ENCODE measurements around the gene MRPS18A.

Gene MRPS18A

DNA sequence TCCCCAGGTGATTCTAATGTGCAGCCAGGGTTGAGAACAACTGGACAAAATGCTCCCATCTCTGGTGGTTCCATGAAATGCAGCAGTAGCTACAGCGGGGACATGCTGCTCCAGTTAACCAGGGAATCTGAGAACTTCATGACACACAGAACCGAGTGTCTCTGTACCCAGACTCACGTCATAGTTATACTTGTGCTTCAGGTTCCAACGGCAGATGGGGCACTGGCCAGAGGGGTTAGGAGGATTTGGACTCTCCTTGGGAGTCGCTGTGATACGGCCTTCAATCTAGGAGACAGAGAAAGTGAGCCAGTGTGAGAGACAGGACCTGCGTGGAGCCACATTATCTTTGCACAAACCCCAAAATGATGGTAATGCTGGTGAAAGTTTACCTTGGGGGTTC lies 9.2 kb downstream of the MRPS18A start:
- TF ChIP-seq, protein P1, sequence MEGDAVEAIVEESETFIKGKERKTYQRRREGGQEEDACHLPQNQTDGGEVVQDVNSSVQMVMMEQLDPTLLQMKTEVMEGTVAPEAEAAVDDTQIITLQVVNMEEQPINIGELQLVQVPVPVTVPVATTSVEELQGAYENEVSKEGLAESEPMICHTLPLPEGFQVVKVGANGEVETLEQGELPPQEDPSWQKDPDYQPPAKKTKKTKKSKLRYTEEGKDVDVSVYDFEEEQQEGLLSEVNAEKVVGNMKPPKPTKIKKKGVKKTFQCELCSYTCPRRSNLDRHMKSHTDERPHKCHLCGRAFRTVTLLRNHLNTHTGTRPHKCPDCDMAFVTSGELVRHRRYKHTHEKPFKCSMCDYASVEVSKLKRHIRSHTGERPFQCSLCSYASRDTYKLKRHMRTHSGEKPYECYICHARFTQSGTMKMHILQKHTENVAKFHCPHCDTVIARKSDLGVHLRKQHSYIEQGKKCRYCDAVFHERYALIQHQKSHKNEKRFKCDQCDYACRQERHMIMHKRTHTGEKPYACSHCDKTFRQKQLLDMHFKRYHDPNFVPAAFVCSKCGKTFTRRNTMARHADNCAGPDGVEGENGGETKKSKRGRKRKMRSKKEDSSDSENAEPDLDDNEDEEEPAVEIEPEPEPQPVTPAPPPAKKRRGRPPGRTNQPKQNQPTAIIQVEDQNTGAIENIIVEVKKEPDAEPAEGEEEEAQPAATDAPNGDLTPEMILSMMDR (IDR thresholded peaks at IDR 0.05; ENCODE audit: low read depth, low read length) = no peak
- DNase-seq = no peak
- peaks cover 79% of the 10 kb centered on the region for H3K36me3 ChIP-seq

DNA sequence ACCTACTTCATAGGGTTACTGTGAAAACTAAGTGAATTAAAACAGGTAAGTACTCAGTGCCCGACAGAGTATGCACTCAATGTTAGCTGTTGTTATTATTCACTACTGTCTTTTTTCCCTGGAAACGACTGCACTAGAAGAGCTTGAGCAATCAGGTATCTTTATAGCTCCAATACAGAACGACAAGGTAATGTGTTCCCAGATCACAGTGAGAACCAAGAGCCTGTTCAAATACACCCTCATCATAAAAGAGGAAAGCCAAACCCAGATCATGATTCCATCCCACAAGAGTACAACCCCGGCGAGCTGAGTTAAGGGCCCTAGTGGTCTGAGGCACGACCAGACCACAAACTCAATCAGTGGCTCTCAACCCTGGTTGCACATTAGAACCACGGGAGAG lies 9.8 kb downstream of the MRPS18A start:
- no peaks in the 10 kb centered on the region for H3K27me3 ChIP-seq
- no peaks in the 10 kb centered on the region for H3K9me3 ChIP-seq
- peaks cover 82% of the 10 kb centered on the region for H3K36me3 ChIP-seq
- no peak for DNase-seq
- H3K4me1 ChIP-seq = peaks cover 7% of the 10 kb centered on the region
- TF ChIP-seq, protein P1 (IDR thresholded peaks at IDR 0.05; ENCODE audit: low read depth, low read length) = no peak
- no peak overlapping the region for H3K4me3 ChIP-seq (ENCODE audit: low read depth, low read length)

More for the DNA sequence above, 9.2 kb downstream of the MRPS18A start:
- Histone ChIP-seq H3K4me3 (ENCODE audit: low read depth, low read length) (no peak overlapping the region), H3K9me3 (no peaks in the 10 kb centered on the region), H3K4me1 (peaks cover 13% of the 10 kb centered on the region), H3K27me3 (no peaks in the 10 kb centered on the region)

DNA sequence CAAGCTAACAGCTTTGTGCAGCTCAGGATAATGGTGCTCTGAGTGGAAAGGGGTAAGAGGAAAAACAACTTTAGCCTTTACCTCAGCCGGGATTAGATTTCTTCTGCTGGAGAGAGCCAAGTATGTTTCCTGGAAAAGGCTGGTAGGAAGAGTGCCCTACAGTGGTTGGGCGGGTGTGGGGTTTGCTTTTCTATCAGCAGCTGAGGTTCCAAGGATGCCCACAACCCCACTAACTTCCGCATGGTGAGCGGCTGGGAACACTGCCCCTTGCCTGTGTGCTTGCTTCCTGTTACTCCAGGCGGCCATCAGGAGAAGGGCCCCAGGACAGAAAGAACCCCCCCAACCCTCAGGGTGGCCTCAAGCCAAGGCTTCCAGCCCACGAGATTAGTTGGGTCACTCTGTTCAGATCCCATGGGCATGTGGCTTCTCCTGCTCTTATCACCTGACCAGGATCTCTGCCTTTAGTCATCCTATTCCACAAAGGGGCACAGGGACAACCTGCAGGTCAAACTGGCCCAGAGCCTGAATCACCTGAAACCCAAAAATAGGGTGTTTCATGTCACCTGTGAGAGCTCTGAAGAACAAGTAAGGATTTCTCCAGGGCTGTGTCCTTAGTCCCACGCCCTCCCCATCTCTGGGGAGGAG lies 10.5 kb downstream of the MRPS18A start:
- Histone ChIP-seq H3K9me3 (no peaks in the 10 kb centered on the region), H3K36me3 (peaks cover 83% of the 10 kb centered on the region), H3K4me1 (0 out of 2 replicates have a peak, but pooled peaks cover 2% of the 10 kb centered on the region), H3K4me3 (ENCODE audit: low read depth, low read length) (no peak overlapping the region), H3K27me3 (no peaks in the 10 kb centered on the region)
- DNase-seq = no peak
- TF ChIP-seq, protein P1 (IDR thresholded peaks at IDR 0.05; ENCODE audit: low read depth, low read length) = no peak

DNA sequence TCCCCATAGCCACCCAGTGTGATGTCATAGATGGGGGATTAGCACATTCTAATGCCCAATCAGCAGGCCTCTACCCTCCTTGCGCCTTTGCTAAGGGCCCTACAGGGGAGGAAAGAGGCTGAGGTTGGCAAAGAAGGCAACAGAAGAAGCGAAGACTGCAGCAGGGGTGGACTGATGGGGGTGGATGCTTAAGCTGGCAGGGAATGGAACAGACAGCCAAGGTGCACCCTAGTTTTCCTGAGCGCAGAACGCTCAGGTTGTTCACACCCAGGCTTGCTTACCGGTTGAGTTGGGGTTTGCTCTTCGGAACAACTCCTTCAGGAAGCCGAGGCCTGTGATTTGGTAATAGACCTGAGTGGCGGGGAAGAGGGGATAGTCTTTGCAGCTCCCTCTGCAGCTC lies 12.7 kb downstream of the MRPS18A start:
- 0 out of 2 replicates have a peak, but pooled peaks cover 2% of the 10 kb centered on the region for H3K4me1 ChIP-seq
- H3K27me3 ChIP-seq = no peaks in the 10 kb centered on the region
- H3K4me3 ChIP-seq (ENCODE audit: low read depth, low read length) = no peak overlapping the region
- H3K9me3 ChIP-seq = no peaks in the 10 kb centered on the region
- no peak for DNase-seq
- TF ChIP-seq, protein P1 (IDR thresholded peaks at IDR 0.05; ENCODE audit: low read depth, low read length) = no peak
- peaks cover 75% of the 10 kb centered on the region for H3K36me3 ChIP-seq

DNA sequence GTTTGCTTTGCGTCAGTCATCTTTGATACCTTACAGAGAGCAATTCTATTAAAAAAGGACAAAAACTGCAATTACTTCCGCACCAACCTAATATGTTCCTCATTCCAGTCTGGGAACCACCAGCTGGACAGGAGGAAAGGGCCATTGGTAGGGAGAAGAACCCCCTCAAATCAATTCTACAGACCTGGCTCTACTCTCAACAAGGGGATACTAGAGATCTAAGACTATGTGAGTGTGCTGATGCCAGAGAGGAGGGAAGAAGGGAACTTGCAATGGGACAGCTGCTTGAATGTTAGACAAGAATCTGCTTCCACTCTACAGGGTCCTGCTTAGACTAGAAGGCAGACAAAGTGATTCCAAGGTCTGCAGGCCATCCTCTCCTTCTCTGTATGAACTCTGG lies 13.3 kb downstream of the MRPS18A start:
- Histone ChIP-seq H3K27me3 (no peaks in the 10 kb centered on the region), H3K36me3 (peaks cover 73% of the 10 kb centered on the region), H3K4me3 (ENCODE audit: low read depth, low read length) (no peak overlapping the region), H3K4me1 (peaks cover 2% of the 10 kb centered on the region), H3K9me3 (no peaks in the 10 kb centered on the region)
- DNase-seq = no peak
- TF ChIP-seq, protein P1 (IDR thresholded peaks at IDR 0.05; ENCODE audit: low read depth, low read length) = no peak

DNA sequence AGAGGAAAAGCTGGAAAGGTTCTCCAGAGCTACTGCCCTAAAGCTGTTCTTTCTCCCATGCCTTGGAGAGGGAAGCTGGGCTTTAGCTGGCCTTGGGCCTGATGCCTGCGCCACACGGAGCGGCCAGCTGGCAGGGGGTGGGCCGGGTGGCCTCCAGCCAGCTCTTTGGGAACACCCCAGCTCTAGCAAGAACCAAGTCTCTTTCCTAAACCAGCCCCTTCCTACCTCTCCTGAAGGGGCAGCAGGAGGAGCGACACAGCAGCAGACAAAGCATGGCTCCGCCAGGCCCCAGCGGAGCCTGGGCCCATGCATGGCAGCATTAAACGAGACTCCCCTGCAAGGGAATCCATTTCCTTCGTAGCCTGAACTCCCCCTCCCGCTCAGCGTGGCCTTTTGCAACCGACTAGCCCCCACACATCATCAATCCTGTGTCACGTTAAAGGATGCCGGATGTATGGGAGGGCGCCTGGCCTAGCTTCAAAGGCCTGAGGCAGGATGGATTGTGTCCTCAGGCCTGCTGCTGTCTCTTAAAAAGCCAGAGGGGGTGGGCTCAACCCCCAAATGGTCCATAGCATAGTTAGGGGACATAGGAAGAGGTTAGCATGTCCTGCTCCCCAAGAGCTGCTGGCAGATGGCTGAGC lies 14.0 kb downstream of the MRPS18A start:
- Histone ChIP-seq H3K4me3 (ENCODE audit: low read depth, low read length) (no peak overlapping the region), H3K9me3 (no peaks in the 10 kb centered on the region), H3K4me1 (peaks cover 9% of the 10 kb centered on the region), H3K36me3 (peaks cover 69% of the 10 kb centered on the region), H3K27me3 (no peaks in the 10 kb centered on the region)
- TF ChIP-seq, protein P1 (IDR thresholded peaks at IDR 0.05; ENCODE audit: low read depth, low read length) = no peak
- DNase-seq = no peak
